Activated T-helper 2 cell treated with anti-CD3 and anti-CD28 coated beads, Interferon-gamma antibody, Interleukin-2, Interleukin-4, amounts not matched to agents 10 μg/mL and 5 μg/mL and 100 μg/mL, durations not matched to agents 14 hours and 24 hours and 36 hours (primary cell): ENCODE data around the gene NFIX. TPM values are rescaled to one million over a fixed set of nuclear protein-coding genes. Genes with fewer than 3 reads are reported as not detected.
A peak's percentile ranks its signal among the peaks of the same experiment; 100 is the strongest.

Experiments
- DNase-seq: peaks from one replicate; pipeline ENCODE4 v3.0.0; 2021; ENCODE audit warnings: low spot score
- H3K27ac Mint-ChIP-seq: one replicate; pipeline ENCODE4 v1.8.0; 2021; ENCODE audit warnings: mixed read lengths
- H3K27me3 Mint-ChIP-seq: one replicate; pipeline ENCODE4 v1.8.0; 2021; ENCODE audit warnings: low read depth, mixed read lengths
- H3K36me3 Mint-ChIP-seq: one replicate; pipeline ENCODE4 v1.8.0; 2021; ENCODE audit warnings: low read depth, mixed read lengths
- H3K4me1 Mint-ChIP-seq: one replicate; pipeline ENCODE4 v1.8.0; 2021; ENCODE audit warnings: low read depth, mixed read lengths
- H3K4me3 Mint-ChIP-seq: one replicate; pipeline ENCODE4 v1.8.0; 2021; ENCODE audit warnings: low read depth, mild to moderate bottlenecking, moderate library complexity, mixed read lengths
- H3K9me3 Mint-ChIP-seq: one replicate; pipeline ENCODE4 v1.8.0; 2021; ENCODE audit warnings: mixed read lengths
- intact Hi-C: fragments of 100-400 bp; cut with micrococcal nuclease; formaldehyde crosslinking; loops from one replicate; pipeline ENCODE4 v1.15.1; 2023
- total RNA-seq: library from RNA; stranded (reverse); gene quantifications from 2 replicates; pipeline ENCODE4 v1.2.3, GENCODE V29; 2022

Gene NFIX
- total RNA-seq, 1 donor from 2014 or later = 2.7 TPM

- Mint-ChIP-seq H3K36me3 (peaks cover 7% of the 10 kb centered on the region), H3K27ac (no peak overlapping the region), H3K9me3 (no peaks in the 10 kb centered on the region), H3K4me1 (peaks cover 37% of the 10 kb centered on the region), H3K27me3 (peaks cover 17% of the 10 kb centered on the region), H3K4me3 (peak overlapping the region; percentile 56)
- intact Hi-C loops = loop anchor here (2.0 to 5.0 kb wide), 3 partner anchors 32 to 161 kb away; no protein-coding TSS in a partner anchor
- no peak for DNase-seq
Measured at GRCh38 chr19:13100841-13101589, 105.7 kb downstream of the NFIX start.

- intact Hi-C loops = loop anchor here (2.0 to 5.0 kb wide), 3 partner anchors 31 to 160 kb away; no protein-coding TSS in a partner anchor
- H3K4me1 Mint-ChIP-seq = peaks cover 34% of the 10 kb centered on the region
- peaks cover 13% of the 10 kb centered on the region for H3K27me3 Mint-ChIP-seq
- H3K27ac Mint-ChIP-seq = no peak overlapping the region
- no peaks in the 10 kb centered on the region for H3K9me3 Mint-ChIP-seq
- DNase-seq = no peak
- peak overlapping the region; percentile 71 for H3K4me3 Mint-ChIP-seq
- peaks cover 11% of the 10 kb centered on the region for H3K36me3 Mint-ChIP-seq
Measured at GRCh38 chr19:13101590-13102415, 106.5 kb downstream of the NFIX start.

- intact Hi-C loops = loop anchor here (5.0 kb wide), 1 partner anchor 160 kb away; no protein-coding TSS in a partner anchor
- Mint-ChIP-seq H3K27ac (no peak overlapping the region), H3K4me3 (peak overlapping the region; percentile 71), H3K9me3 (no peaks in the 10 kb centered on the region), H3K4me1 (peaks cover 31% of the 10 kb centered on the region), H3K36me3 (peaks cover 14% of the 10 kb centered on the region), H3K27me3 (peaks cover 9% of the 10 kb centered on the region)
- DNase-seq = no peak
Measured at GRCh38 chr19:13102416-13102665, 107.1 kb downstream of the NFIX start.

GRCh38 chr19:13102666-13103580 lies 107.6 kb downstream of the NFIX start, which contains the start of gene LYL1:
LYL1 (minus strand) TSS chr19:13102858; CDS start chr19:13101171, 1,687 bp downstream.
- DNase-seq = no peak
- peak within 1 kb of the TSS; percentile 71 for H3K4me3 Mint-ChIP-seq
- intact Hi-C loops = loop anchor here (5.0 kb wide), 1 partner anchor 159 kb away; no protein-coding TSS in a partner anchor
- peaks cover 5% of the 10 kb centered on the region for H3K27me3 Mint-ChIP-seq
- no peaks in the 10 kb centered on the region for H3K9me3 Mint-ChIP-seq
- H3K36me3 Mint-ChIP-seq = peaks cover 19% of the 10 kb centered on the region
- peaks cover 31% of the 10 kb centered on the region for H3K4me1 Mint-ChIP-seq
- no peak within 1 kb of the TSS for H3K27ac Mint-ChIP-seq

GRCh38 chr19:13103581-13104359 lies 108.5 kb downstream of the NFIX start:
- Mint-ChIP-seq H3K9me3 (no peaks in the 10 kb centered on the region), H3K4me3 (peak overlapping the region; percentile 92), H3K27me3 (peaks cover 1% of the 10 kb centered on the region), H3K36me3 (peaks cover 19% of the 10 kb centered on the region), H3K27ac (no peak overlapping the region), H3K4me1 (peaks cover 27% of the 10 kb centered on the region)
- intact Hi-C loops = loop anchor here (1.0 to 5.0 kb wide), 2 partner anchors 13 to 159 kb away; partner anchors contain the start of gene TRMT1
- no peak for DNase-seq

GRCh38 chr19:13104360-13104847 lies 109.1 kb downstream of the NFIX start:
- DNase-seq = peak; percentile 62
- Mint-ChIP-seq H3K4me1 (peaks cover 24% of the 10 kb centered on the region), H3K27ac (peak overlapping the region; percentile 95), H3K27me3 (no peaks in the 10 kb centered on the region), H3K4me3 (peak overlapping the region; percentile 92), H3K9me3 (no peaks in the 10 kb centered on the region), H3K36me3 (peaks cover 22% of the 10 kb centered on the region)
- intact Hi-C loops = loop anchor here (1.0 to 5.0 kb wide), 2 partner anchors 12 to 158 kb away; partner anchors contain the start of gene TRMT1

GRCh38 chr19:13104848-13105711 lies 109.8 kb downstream of the NFIX start:
- peaks cover 22% of the 10 kb centered on the region for H3K36me3 Mint-ChIP-seq
- peaks cover 18% of the 10 kb centered on the region for H3K4me1 Mint-ChIP-seq
- no peaks in the 10 kb centered on the region for H3K9me3 Mint-ChIP-seq
- intact Hi-C loops = loop anchor here (1.0 to 5.0 kb wide), 2 partner anchors 11 to 157 kb away; partner anchors contain the start of gene TRMT1
- H3K27me3 Mint-ChIP-seq = no peaks in the 10 kb centered on the region
- H3K27ac Mint-ChIP-seq = peak overlapping the region; percentile 95
- peak overlapping the region; percentile 92 for H3K4me3 Mint-ChIP-seq
- no peak for DNase-seq

- H3K27me3 Mint-ChIP-seq = no peaks in the 10 kb centered on the region
- intact Hi-C loops = no loop called here
- H3K36me3 Mint-ChIP-seq = peaks cover 39% of the 10 kb centered on the region
- H3K4me1 Mint-ChIP-seq = peaks cover 6% of the 10 kb centered on the region
- H3K9me3 Mint-ChIP-seq = no peaks in the 10 kb centered on the region
- DNase-seq = no peak
- no peak overlapping the region for H3K27ac Mint-ChIP-seq
- H3K4me3 Mint-ChIP-seq = no peak overlapping the region
Measured at GRCh38 chr19:13109361-13110098, 114.3 kb downstream of the NFIX start.

GRCh38 chr19:13110099-13110610 lies 114.9 kb downstream of the NFIX start:
- Mint-ChIP-seq H3K27ac (no peak overlapping the region), H3K36me3 (peaks cover 41% of the 10 kb centered on the region), H3K27me3 (no peaks in the 10 kb centered on the region), H3K4me1 (peaks cover 6% of the 10 kb centered on the region), H3K9me3 (no peaks in the 10 kb centered on the region), H3K4me3 (no peak overlapping the region)
- intact Hi-C loops = no loop called here
- no peak for DNase-seq

- H3K36me3 Mint-ChIP-seq = peaks cover 35% of the 10 kb centered on the region
- H3K4me1 Mint-ChIP-seq = peaks cover 10% of the 10 kb centered on the region
- H3K4me3 Mint-ChIP-seq = no peak overlapping the region
- H3K27ac Mint-ChIP-seq = no peak overlapping the region
- intact Hi-C loops = no loop called here
- no peak for DNase-seq
- no peaks in the 10 kb centered on the region for H3K9me3 Mint-ChIP-seq
- no peaks in the 10 kb centered on the region for H3K27me3 Mint-ChIP-seq
Measured at GRCh38 chr19:13112555-13112954, 117.3 kb downstream of the NFIX start.
